H1 (cell line): ENCODE data around the gene WDR27. TPM values are rescaled to one million over a fixed set of nuclear protein-coding genes. Genes with fewer than 3 reads are reported as not detected.

Source experiments
- CTCF ChIA-PET: fragments of 300-600 bp; sonication (Branson Sonifier 250); formaldehyde crosslinking; loops from one replicate; lab custom pipeline; 2021; ENCODE audit not compliant: partially characterized antibody; lab: Charles Lee
- POLR2A ChIA-PET: fragments of 300-600 bp; sonication (Branson Sonifier 250); formaldehyde crosslinking; loops from one replicate; lab custom pipeline; 2021; ENCODE audit warnings: inconsistent platforms; ENCODE audit not compliant: partially characterized antibody; lab: Charles Lee
- DNase-seq, 2 experiments: peaks; one replicate each; pipeline versions ENCODE4 v3.0.0 to v3.0.0-alpha.2; 2010 to 2022; ENCODE audit warnings: low spot score in 2 of 2, low read depth in 1 of 2, mixed read lengths in 1 of 2
- FAIRE-seq: peaks from 2 replicates; lab custom pipeline; 2011; peaks lifted over from hg19 to GRCh38; lab: Jason Lieb, UNC
- H2AFZ ChIP-seq: 2 replicates; pipeline ENCODE4 v1.8.1; 2012; ENCODE audit warnings: low read length, inconsistent platforms
- H2AK5ac ChIP-seq: 2 replicates; pipeline ENCODE4 v1.6.1; 2013; ENCODE audit warnings: low read depth, low read length
- H2BK120ac ChIP-seq: replicated peaks from 2 replicates; pipeline ENCODE3; 2013; ENCODE audit warnings: low read depth, low read length, inconsistent platforms
- H2BK12ac ChIP-seq: 2 replicates; pipeline ENCODE4 v1.6.1; 2013; ENCODE audit warnings: low read depth, low read length
- H2BK15ac ChIP-seq: 2 replicates; pipeline ENCODE4 v1.6.1; 2013; ENCODE audit warnings: low read length
- H2BK20ac ChIP-seq: 2 replicates; pipeline ENCODE4 v1.6.1; 2013; ENCODE audit warnings: low read length
- H2BK5ac ChIP-seq: 2 replicates; pipeline ENCODE4 v1.6.1; 2013; ENCODE audit warnings: low read depth, low read length
- H3K14ac ChIP-seq: 2 replicates; pipeline ENCODE4 v1.6.1; 2013; ENCODE audit warnings: inconsistent platforms; ENCODE audit not compliant: insufficient read length
- H3K18ac ChIP-seq: 2 replicates; pipeline ENCODE4 v1.6.1; 2013; ENCODE audit warnings: low read length; ENCODE audit errors: extremely low read depth
- H3K23ac ChIP-seq: 2 replicates; pipeline ENCODE4 v1.6.1; 2013; ENCODE audit warnings: inconsistent platforms; ENCODE audit not compliant: insufficient read length
- H3K23me2 ChIP-seq: 2 replicates; pipeline ENCODE4 v1.6.1; 2013; ENCODE audit warnings: low read depth, low read length
- H3K27ac ChIP-seq: 2 replicates; pipeline ENCODE4 v1.6.1; 2011; ENCODE audit warnings: low read depth, low read length, inconsistent platforms
- H3K27me3 ChIP-seq, 4 experiments: replicated peaks in 1 of 4; 1 replicate in 1 of 4; 2 replicates in 3 of 4; pipeline versions ENCODE4 v1.6.1 to v1.8.1; 2011 to 2013; ENCODE audit warnings: low read length in 3 of 4, mild to moderate bottlenecking in 3 of 4, inconsistent platforms in 2 of 4, mixed read lengths in 2 of 4, moderate library complexity in 1 of 4; ENCODE audit not compliant: control insufficient read depth in 3 of 4, insufficient read depth in 3 of 4; ENCODE audit errors: extremely low read depth in 1 of 4
- H3K36me3 ChIP-seq, 4 experiments: 2 replicates each; pipeline versions ENCODE4 v1.6.1 to v1.8.1; 2011 to 2013; ENCODE audit warnings: mild to moderate bottlenecking in 4 of 4, low read length in 3 of 4, moderate library complexity in 2 of 4, control low read depth in 1 of 4, inconsistent platforms in 1 of 4; ENCODE audit not compliant: insufficient read depth in 4 of 4, control insufficient read depth in 2 of 4
- H3K4ac ChIP-seq: replicated peaks from 2 replicates; pipeline ENCODE3; 2013; ENCODE audit warnings: low read length, low read depth, mixed read lengths, inconsistent platforms; ENCODE audit not compliant: insufficient read length
- H3K4me1 ChIP-seq, 4 experiments: replicated peaks in 1 of 4; 1 replicate in 1 of 4; 2 replicates in 3 of 4; pipeline versions ENCODE4 v1.6.1 to v1.8.1; 2011 to 2013; ENCODE audit warnings: low read length in 3 of 4, inconsistent platforms in 2 of 4, mixed read lengths in 1 of 4; ENCODE audit not compliant: insufficient read depth in 4 of 4, control insufficient read depth in 3 of 4
- H3K4me2 ChIP-seq, 2 experiments: 2 replicates each; pipeline versions ENCODE4 v1.6.1 to v1.8.1; 2011 to 2013; ENCODE audit warnings: low read depth in 2 of 2, low read length in 2 of 2, control low read depth in 1 of 2, inconsistent platforms in 1 of 2, mild to moderate bottlenecking in 1 of 2; ENCODE audit not compliant: insufficient read depth in 1 of 2
- H3K4me3 ChIP-seq, 4 experiments: fragments of 200-600, 300-600 bp in 1 of 4; sonication (generic), shearing (Covaris generic), sonication (Bioruptor Twin) in 1 of 4; 2 replicates each; pipeline versions ENCODE4 v1.5.1 to v1.8.1; 2011 to 2016; ENCODE audit warnings: low read length in 4 of 4, low read depth in 3 of 4, control low read depth in 2 of 4, inconsistent platforms in 2 of 4, mild to moderate bottlenecking in 2 of 4, mixed read lengths in 1 of 4, moderate library complexity in 1 of 4; ENCODE audit not compliant: insufficient read depth in 2 of 4; ENCODE audit errors: extremely low read depth in 1 of 4
- H3K56ac ChIP-seq: replicated peaks from 2 replicates; pipeline ENCODE3; 2013; ENCODE audit warnings: low read depth, mild to moderate bottlenecking, mixed read lengths, low read length, inconsistent platforms; ENCODE audit not compliant: insufficient read length
- H3K79me1 ChIP-seq: 2 replicates; pipeline ENCODE4 v1.6.1; 2013; ENCODE audit warnings: low read depth, low read length, control low read depth
- H3K79me2 ChIP-seq, 2 experiments: 2 replicates each; pipeline versions ENCODE4 v1.6.1 to v1.8.1; 2012 to 2013; ENCODE audit warnings: low read length in 2 of 2, mild to moderate bottlenecking in 2 of 2, inconsistent platforms in 1 of 2; ENCODE audit not compliant: insufficient read depth in 2 of 2, control insufficient read depth in 1 of 2
- H3K9ac ChIP-seq, 4 experiments: replicated peaks in 1 of 4; 1 replicate in 1 of 4; 2 replicates in 3 of 4; pipeline versions ENCODE4 v1.6.1 to v1.8.1; 2011 to 2013; ENCODE audit warnings: low read depth in 3 of 4, low read length in 3 of 4, control low read depth in 2 of 4, mild to moderate bottlenecking in 2 of 4, moderate library complexity in 2 of 4, inconsistent platforms in 1 of 4; ENCODE audit errors: extremely low read depth in 1 of 4
- H3K9me3 ChIP-seq, 2 experiments: 2 replicates each; pipeline versions ENCODE4 v1.6.1 to v1.8.1; 2012 to 2013; ENCODE audit warnings: mild to moderate bottlenecking in 2 of 2, moderate library complexity in 2 of 2, control low read depth in 1 of 2, inconsistent platforms in 1 of 2, low read depth in 1 of 2, low read length in 1 of 2, mixed read lengths in 1 of 2; ENCODE audit not compliant: insufficient read depth in 2 of 2
- H4K20me1 ChIP-seq, 2 experiments: replicated peaks in 1 of 2; 2 replicates each; pipeline versions ENCODE3 to v1.8.1; 2011 to 2013; ENCODE audit warnings: inconsistent platforms in 2 of 2, low read length in 2 of 2, mild to moderate bottlenecking in 1 of 2; ENCODE audit not compliant: insufficient read depth in 2 of 2, control insufficient read depth in 1 of 2
- H4K5ac ChIP-seq: 2 replicates; pipeline ENCODE4 v1.6.1; 2013; ENCODE audit warnings: low read length, low read depth, mixed read lengths, inconsistent platforms; ENCODE audit not compliant: insufficient read length
- H4K8ac ChIP-seq: 2 replicates; pipeline ENCODE4 v1.8.0; 2013; ENCODE audit warnings: mild to moderate bottlenecking, moderate library complexity, low read length, inconsistent platforms; ENCODE audit not compliant: insufficient read depth; ENCODE audit errors: extremely low read depth
- H4K91ac ChIP-seq: replicated peaks from 2 replicates; pipeline ENCODE3; 2013; ENCODE audit warnings: low read length, mixed read lengths, inconsistent platforms; ENCODE audit not compliant: insufficient read length
- EP300 ChIP-seq, 2 experiments: IDR thresholded peaks; 1 replicate in 1 of 2; 2 replicates in 1 of 2; pipeline ENCODE4 v1.6.1; 2011 to 2012; ENCODE audit warnings: low read depth in 2 of 2, low read length in 2 of 2, mild to moderate bottlenecking in 2 of 2, borderline replicate concordance in 1 of 2, inconsistent platforms in 1 of 2, moderate library complexity in 1 of 2
- MAX ChIP-seq: IDR thresholded peaks from 2 replicates; pipeline ENCODE4 v1.6.1; 2012; ENCODE audit warnings: inconsistent platforms
- SIX5 ChIP-seq: IDR thresholded peaks from 2 replicates; pipeline ENCODE4 v1.6.1; 2011; ENCODE audit warnings: mild to moderate bottlenecking, low read depth, low read length
- YY1 ChIP-seq: IDR thresholded peaks from 2 replicates; pipeline ENCODE4 v1.6.1; 2011; ENCODE audit warnings: low read depth, mild to moderate bottlenecking, low read length
- WGBS, 2 experiments: shearing (Covaris generic) in 1 of 2; methylation state at CpG; one replicate each; pipeline versions ENCODE4 v1.1.6 to v1.1.7; 2013 to 2015; ENCODE audit warnings: low lambda C conversion rate in 2 of 2, mixed read lengths in 2 of 2, inconsistent platforms in 1 of 2, low coverage in 1 of 2, missing lambda C conversion rate in 1 of 2; ENCODE audit not compliant: insufficient replicate concordance in 2 of 2, insufficient coverage in 1 of 2, insufficient read length in 1 of 2; ENCODE audit errors: extremely low coverage in 1 of 2, missing lambda C conversion rate in 1 of 2; 5-methylcytosine and 5-hydroxymethylcytosine counted together
- polyA plus RNA-seq, 7 experiments: library from polyadenylated mRNA; depleted of rRNA in 3 of 7; stranded (reverse) in 5 of 7; unstranded in 2 of 7; fragments of >200 nt in 5 of 7; fragments of 200-250 nt in 2 of 7; gene quantifications; 1 replicate in 5 of 7; 2 replicates in 1 of 7; 4 replicates in 1 of 7; pipeline versions ENCODE4 v1.2.1 to v1.2.3, GENCODE V29; 2011 to 2013; ENCODE audit warnings: missing spikeins in 2 of 7, mixed read lengths in 2 of 7
- total RNA-seq: library from RNA; stranded (reverse); fragmentation: NEBNext Ultra II Directional; extraction: Animal tissue kit (Norgen Biotek cat#: 25700); gene quantifications from 2 replicates; pipeline ENCODE4 v1.2.1, GENCODE V29; 2021

The WDR27 gene
- total and polyA plus RNA-seq, 2 of the 8 experiments (the other 6 are each of a cell fraction or from before 2014, with no cell fraction given), result 53.6 to 68.6 TPM

- no peak overlapping the region for H3K14ac ChIP-seq
- no peak overlapping the region for H2BK15ac ChIP-seq
- H4K20me1 ChIP-seq, result peaks cover 3 to 7% of the 10 kb centered on the region in 2 experiments
- no peak overlapping the region for H3K9ac ChIP-seq
- H3K9me3 ChIP-seq, result no peaks in the 10 kb centered on the region
- H3K23me2 ChIP-seq, result peaks cover 3% of the 10 kb centered on the region; the same call in 1 of the 2 replicates
- no peak overlapping the region for H3K27ac ChIP-seq
- H3K4me3 ChIP-seq, result no peak overlapping the region
- H2BK120ac ChIP-seq, result no peak overlapping the region
- H3K79me2 ChIP-seq, result peaks cover 0 to 24% of the 10 kb centered on the region in 2 experiments; a peak in 3 of 4 replicates
- H4K91ac ChIP-seq, result no peak overlapping the region
- H2AK5ac ChIP-seq, result no peak overlapping the region
- no peaks in the 10 kb centered on the region; the same call in 1 of the 2 replicates for H3K79me1 ChIP-seq
- no peak overlapping the region for H2BK20ac ChIP-seq
- no peaks in the 10 kb centered on the region for H3K27me3 ChIP-seq
- H2BK12ac ChIP-seq, result no peak overlapping the region
- H3K36me3 ChIP-seq, result peaks cover 0 to 59% (median 11%) of the 10 kb centered on the region in 4 experiments; a peak in 6 of 8 replicates
- CTCF ChIA-PET, result interaction anchor here (0.7 to 1.5 kb wide), 3 partner anchors 10 to 83 kb away, joined by 3 to 4 read pairs (median 4); no protein-coding TSS in a partner anchor
- H2BK5ac ChIP-seq, result no peak overlapping the region
- no peak for DNase-seq
- H2AFZ ChIP-seq, result no peak overlapping the region
- POLR2A ChIA-PET, result interaction anchor here (1.0 to 5.3 kb wide), 3 partner anchors 7 to 47 kb away, joined by 3 to 22 read pairs (median 3); partner anchors contain the start of genes C6orf120 and WDR27
- no peak overlapping the region for H4K5ac ChIP-seq
- no peak for FAIRE-seq
- no peak overlapping the region for H3K4me2 ChIP-seq
- no peak overlapping the region for H3K23ac ChIP-seq
- WGBS, 2 experiments, result 93% methylated on average over 2 of the region's 2 CpGs; no CpG with 5 or more reads in 1 of the 2 experiments
- H3K4ac ChIP-seq, result no peak overlapping the region
- no peak overlapping the region for H3K18ac ChIP-seq
- no peak overlapping the region for H3K56ac ChIP-seq
- no peak overlapping the region for H4K8ac ChIP-seq
- H3K4me1 ChIP-seq, result 0 out of 7 replicates have a peak, but pooled peaks cover 0 to 3% (median 0%) of the 10 kb centered on the region in 4 experiments
- TF ChIP-seq MAX (no peak), EP300 (IDR thresholded peaks at IDR 0.05; ENCODE audit: borderline replicate concordance in 1 of 2, low read depth in 2 of 2, low read length in 2 of 2) (no peak), YY1 (no peak), SIX5 (no peak)
Observed at GRCh38 chr6:169707772-169708171, 5.9 kb upstream of the WDR27 start.
